A549 (cell line): ENCODE results near the gene PCGF1. TPM values are rescaled to one million over a fixed set of nuclear protein-coding genes. Genes with fewer than 3 reads are reported as not detected.

Experiments used
- ATAC-seq, 2 experiments: fragments of 200-7000 bp in 1 of 2; fragments of >200 bp in 1 of 2; cut with Nextera tagmentation in 1 of 2; cut with Tn5 transposase in 1 of 2; 3 replicates each; pipeline versions ENCODE4 v1.8.0 to v1.9.1; 2018 to 2020; ENCODE audit warnings: mild to moderate bottlenecking in 1 of 2, moderate library complexity in 1 of 2
- CTCF ChIA-PET: fragments of 300-600 bp; sonication (Branson Sonifier 250); formaldehyde crosslinking; extraction: SDS; loops from one replicate; lab custom pipeline; 2021; ENCODE audit warnings: antibody characterized with exemption, inconsistent platforms; lab: Yijun Ruan, JAX
- POLR2A ChIA-PET: fragments of 350-600 bp; formaldehyde crosslinking; extraction: SDS; loops from one replicate; lab custom pipeline; 2021; ENCODE audit warnings: antibody characterized with exemption, inconsistent platforms; lab: Yijun Ruan, JAX
- DNase-seq, 2 experiments: peaks; one replicate each; pipeline versions ENCODE4 v3.0.0 to v3.0.0-alpha.2; 2011 to 2016; ENCODE audit warnings: low read depth in 1 of 2, low spot score in 1 of 2
- FAIRE-seq: peaks from 2 replicates; lab custom pipeline; 2011; peaks lifted over from hg19 to GRCh38; lab: Jason Lieb, UNC
- H3K27ac ChIP-seq, 2 experiments: fragments of >200 bp; sonication (Bioruptor Twin); formaldehyde crosslinking; 3 replicates each; pipeline ENCODE4 v1.5.1; 2016 to 2017
- H3K4me1 ChIP-seq: fragments of >200 bp; sonication (Bioruptor Twin); formaldehyde crosslinking; 3 replicates; pipeline ENCODE4 v1.6.1; 2016
- H3K4me2 ChIP-seq: fragments of >200 bp; sonication (Bioruptor Twin); formaldehyde crosslinking; 3 replicates; pipeline ENCODE4 v1.6.1; 2016
- H3K4me3 ChIP-seq: fragments of >200 bp; sonication (Bioruptor Twin); formaldehyde crosslinking; 3 replicates; pipeline ENCODE4 v1.5.1; 2016
- H3K9me3 ChIP-seq: fragments of >200 bp; sonication (Bioruptor Twin); formaldehyde crosslinking; 3 replicates; pipeline ENCODE4 v1.6.1; 2016
- CHD2 ChIP-seq: fragments of 150-350 bp; IDR thresholded peaks from 2 replicates; pipeline ENCODE4 v1.6.1; 2014; ENCODE audit warnings: low read length; ENCODE audit not compliant: partially characterized antibody
- CHD4 ChIP-seq: fragments of 200-600 bp; sonication (generic); IDR thresholded peaks from 2 replicates; pipeline ENCODE4 v1.6.1; 2016; ENCODE audit warnings: antibody characterized with exemption, mild to moderate bottlenecking, borderline replicate concordance
- EHF ChIP-seq: fragments of 250-450 bp; sonication (Bioruptor Pico); IDR thresholded peaks from 2 replicates; pipeline ENCODE4 v1.5.0; 2020; ENCODE audit warnings: mild to moderate bottlenecking
- EP300 ChIP-seq, 2 experiments: fragments of >200 bp; sonication (Bioruptor Twin); formaldehyde crosslinking; IDR thresholded peaks; 2 replicates in 1 of 2; 3 replicates in 1 of 2; pipeline ENCODE4 v1.6.1; 2016 to 2017
- ESRRA ChIP-seq: fragments of 150-350 bp; IDR thresholded peaks from 2 replicates; pipeline ENCODE4 v1.6.1; 2014; ENCODE audit warnings: mild to moderate bottlenecking, low read length, borderline replicate concordance
- HOXA7 ChIP-seq: fragments of 250-450 bp; sonication (Bioruptor Pico); IDR thresholded peaks from 2 replicates; pipeline ENCODE4 v1.5.0; 2020; ENCODE audit warnings: mild to moderate bottlenecking, moderate library complexity
- HOXB13 ChIP-seq: fragments of 250-450 bp; sonication (Bioruptor Pico); IDR thresholded peaks from 2 replicates; pipeline ENCODE4 v1.5.0; 2020; ENCODE audit warnings: low read depth, mild to moderate bottlenecking, moderate library complexity
- JUN ChIP-seq, 2 experiments: fragments of >200 bp; sonication (Bioruptor Twin); formaldehyde crosslinking; IDR thresholded peaks; 2 replicates in 1 of 2; 3 replicates in 1 of 2; pipeline ENCODE4 v1.6.1; 2016 to 2017
- JUNB ChIP-seq: fragments of >200 bp; sonication (Bioruptor Twin); formaldehyde crosslinking; IDR thresholded peaks from 2 replicates; pipeline ENCODE4 v1.6.1; 2016
- MAZ ChIP-seq: fragments of 150-350 bp; IDR thresholded peaks from 2 replicates; pipeline ENCODE4 v1.6.1; 2014; ENCODE audit warnings: antibody characterized with exemption, low read depth, low read length, borderline replicate concordance
- POLR2A ChIP-seq: IDR thresholded peaks from 2 replicates; pipeline ENCODE4 v1.6.1; 2012; ENCODE audit warnings: mild to moderate bottlenecking, low read length
- POLR2AphosphoS2 ChIP-seq: conservative IDR thresholded peaks from 2 replicates; pipeline ENCODE4 v1.6.1; 2012; ENCODE audit warnings: low read length, improper control_type of control experiment, inconsistent platforms
- RARB ChIP-seq: fragments of 250-450 bp; sonication (Bioruptor Pico); IDR thresholded peaks from 2 replicates; pipeline ENCODE4 v1.8.0; 2021; ENCODE audit warnings: mild to moderate bottlenecking, moderate library complexity
- RCOR1 ChIP-seq: fragments of 150-350 bp; IDR thresholded peaks from 2 replicates; pipeline ENCODE4 v1.6.1; 2014; ENCODE audit warnings: antibody characterized with exemption, low read length, low read depth
- RFX5 ChIP-seq: fragments of 450-650 bp; IDR thresholded peaks from 2 replicates; pipeline ENCODE4 v1.7.1; 2014; ENCODE audit warnings: antibody characterized with exemption, mild to moderate bottlenecking, moderate library complexity
- SMC3 ChIP-seq: fragments of >200 bp; sonication (Bioruptor Twin); formaldehyde crosslinking; IDR thresholded peaks from 3 replicates; pipeline ENCODE4 v1.6.1; 2018; ENCODE audit warnings: inconsistent platforms
- TFCP2L1 ChIP-seq: fragments of 250-450 bp; sonication (Bioruptor Pico); IDR thresholded peaks from 2 replicates; pipeline ENCODE4 v1.5.0; 2021; ENCODE audit warnings: mild to moderate bottlenecking
- TP53 ChIP-seq: fragments of 250-450 bp; sonication (Bioruptor Pico); IDR thresholded peaks from 2 replicates; pipeline ENCODE4 v1.5.0; 2021; ENCODE audit warnings: mild to moderate bottlenecking, moderate library complexity
- ZC3H11A ChIP-seq: fragments of 450-650 bp; IDR thresholded peaks from 2 replicates; pipeline ENCODE4 v1.6.1; 2014; ENCODE audit warnings: antibody characterized with exemption, mild to moderate bottlenecking
- ZFP36 ChIP-seq: fragments of 450-650 bp; IDR thresholded peaks from 2 replicates; pipeline ENCODE4 v1.6.1; 2014; ENCODE audit warnings: borderline replicate concordance; ENCODE audit not compliant: partially characterized antibody
- ZNF302 ChIP-seq: fragments of 250-450 bp; sonication (Bioruptor Pico); IDR thresholded peaks from 2 replicates; pipeline ENCODE4 v1.9.0; 2021; ENCODE audit warnings: inconsistent platforms, mild to moderate bottlenecking, moderate library complexity
- ZSCAN20 ChIP-seq: fragments of 250-450 bp; sonication (Bioruptor Pico); IDR thresholded peaks from 2 replicates; pipeline ENCODE4 v1.8.0; 2022; ENCODE audit warnings: mild to moderate bottlenecking, moderate library complexity
- WGBS: methylation state at CpG from one replicate; pipeline ENCODE4 v1.1.6; 2017; ENCODE audit errors: missing lambda C conversion rate; 5-methylcytosine and 5-hydroxymethylcytosine counted together
- polyA plus RNA-seq, 4 experiments: library from polyadenylated mRNA; depleted of rRNA in 3 of 4; stranded (reverse); fragments of >200 nt; fragmentation: RNase III in 1 of 4; extraction: RNeasy Plus Mini Kit Qiagen cat#74134 plus additional on column Dnase treatment in 1 of 4; gene quantifications; 2 replicates in 3 of 4; 3 replicates in 1 of 4; pipeline ENCODE4 v1.2.3, GENCODE V29; 2011 to 2017
- TF ChIP-seq, protein P1 (sequence below): IDR thresholded peaks from 2 replicates; pipeline ENCODE4 v1.6.1; 2012
- TF ChIP-seq, protein P2 (sequence below): fragments of 150-350 bp; IDR thresholded peaks from 2 replicates; pipeline ENCODE4 v1.6.1; 2014; ENCODE audit warnings: low read depth, mild to moderate bottlenecking, low read length
- TF ChIP-seq, protein P3 (sequence below): fragments of >200 bp; sonication (Bioruptor Twin); formaldehyde crosslinking; IDR thresholded peaks from 3 replicates; pipeline ENCODE4 v1.6.1; 2016

The PCGF1 gene
- polyA plus RNA-seq, 2 of the 4 experiments (the other 2 are of a cell fraction), result 32.2 to 53.6 TPM

GRCh38 chr2:74526649-74527230, 19.2 kb upstream of the PCGF1 start (continued):
- no peak for TF ChIP-seq HOXA7 (CRISPR knock-in tag)

DNA sequence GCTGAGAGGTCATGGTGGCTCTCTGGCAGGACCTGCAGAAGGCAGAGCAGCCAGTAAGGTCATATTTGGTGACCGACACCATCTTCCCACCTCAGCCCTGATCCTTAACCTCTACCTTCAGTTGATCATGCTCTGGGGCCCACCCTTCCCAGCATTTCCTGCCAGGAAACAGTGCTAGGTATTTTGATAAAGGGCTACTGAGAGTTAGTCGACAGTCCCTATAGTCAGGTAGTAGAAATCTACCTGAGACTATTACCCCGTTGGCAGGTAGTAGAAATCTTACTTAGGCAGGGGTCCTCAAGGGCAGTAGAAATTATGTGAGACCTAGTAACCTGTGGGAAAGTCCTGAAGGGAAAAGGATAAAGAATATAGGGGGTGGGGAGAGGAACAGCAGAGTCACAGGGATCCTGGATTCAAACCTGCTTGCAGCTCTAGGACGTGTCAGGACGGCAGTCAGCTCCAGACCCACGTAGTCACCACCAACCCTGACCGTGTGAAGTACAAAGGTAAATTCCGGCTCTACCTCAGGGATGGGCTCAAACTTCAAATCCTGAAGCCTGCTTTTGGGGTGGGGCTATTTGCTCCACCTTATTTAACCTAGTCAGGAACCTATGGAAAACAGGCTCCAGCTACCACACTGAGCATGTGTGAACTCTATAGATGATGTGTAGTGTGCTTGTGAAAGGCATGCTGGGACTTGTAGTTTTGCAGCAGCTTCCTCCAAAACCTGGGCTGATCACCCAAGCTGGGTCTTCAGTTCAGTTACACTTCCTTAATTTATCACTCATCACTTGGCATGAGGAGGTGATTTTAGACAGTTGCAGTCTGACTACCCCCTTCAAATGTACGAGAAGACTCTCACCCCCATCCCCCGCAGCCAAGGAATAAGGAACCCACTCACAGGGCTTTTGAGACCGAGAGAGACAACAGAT, 18.5 kb upstream of the PCGF1 start, which contains the start of gene DQX1:
TSS of gene DQX1 (minus strand) at position 515 of the 932 bp plus-strand sequence. CDS start at position 13, 502 bp downstream.
- FAIRE-seq, result no peak
- POLR2A ChIA-PET, result interaction anchor here (0.7 to 1.8 kb wide), 2 partner anchors 16 to 71 kb away, joined by 3 to 4 read pairs; no protein-coding TSS in a partner anchor

GRCh38 chr2:74524955-74525716, 17.6 kb upstream of the PCGF1 start:
- Histone ChIP-seq H3K9me3 (no peaks in the 10 kb centered on the region), H3K27ac (no peak overlapping the region), H3K4me2 (no peak overlapping the region), H3K4me1 (peaks cover 10% of the 10 kb centered on the region), H3K4me3 (no peak overlapping the region)
- DNase-seq, result no peak
- no peak for FAIRE-seq
- ChIA-PET CTCF (interaction anchor here (2.4 kb wide), 1 partner anchor 42 kb away, joined by 10 read pairs; the partner anchor contains the start of genes CCDC142 and TTC31), POLR2A (interaction anchor here (0.7 to 1.8 kb wide), 2 partner anchors 15 to 71 kb away, joined by 3 to 4 read pairs; no protein-coding TSS in a partner anchor)
- no peak for TF ChIP-seq EP300 (IDR thresholded peaks at IDR 0.05)
- TF ChIP-seq JUN (IDR thresholded peaks at IDR 0.05), result peak in 1 of 2 experiments; percentile 14; a peak in 2 of 5 replicates
- ATAC-seq, result no peak
- WGBS, result 88% methylated on average over 10 of the region's 10 CpGs

More for the DNA sequence above, 18.5 kb upstream of the PCGF1 start, which contains the start of gene DQX1:
- no peak within 1 kb of the TSS for H3K4me2 ChIP-seq
- H3K27ac ChIP-seq, result no peak within 1 kb of the TSS
- no peaks in the 10 kb centered on the region for H3K9me3 ChIP-seq
- CTCF ChIA-PET, result interaction anchor here (1.0 to 2.4 kb wide), 3 partner anchors 12 to 43 kb away, joined by 3 to 10 read pairs (median 4); partner anchors contain the start of genes CCDC142 and TTC31
- no peak within 1 kb of the TSS for H3K4me3 ChIP-seq
- no peak for TF ChIP-seq MAZ
- TF ChIP-seq CHD4, result no peak
- 0 out of 2 replicates have a peak, but pooled peaks have one; percentile 65 for TF ChIP-seq TFCP2L1 (CRISPR knock-in tag)
- 0 out of 5 replicates have a peak, but pooled peaks of 1 of the 2 experiments have one; percentile 1 for TF ChIP-seq JUN (IDR thresholded peaks at IDR 0.05)
- no peak for TF ChIP-seq POLR2A
- no peak for TF ChIP-seq POLR2AphosphoS2
- 0 out of 2 replicates have a peak, but pooled peaks have one; percentile 30 for TF ChIP-seq HOXA7 (CRISPR knock-in tag)
- H3K4me1 ChIP-seq, result peaks cover 14% of the 10 kb centered on the region
- WGBS, result 88% methylated on average over 11 of the region's 11 CpGs
- ATAC-seq, result no peak
- DNase-seq, result peak in 1 of 2 experiments; percentile 77

DNA sequence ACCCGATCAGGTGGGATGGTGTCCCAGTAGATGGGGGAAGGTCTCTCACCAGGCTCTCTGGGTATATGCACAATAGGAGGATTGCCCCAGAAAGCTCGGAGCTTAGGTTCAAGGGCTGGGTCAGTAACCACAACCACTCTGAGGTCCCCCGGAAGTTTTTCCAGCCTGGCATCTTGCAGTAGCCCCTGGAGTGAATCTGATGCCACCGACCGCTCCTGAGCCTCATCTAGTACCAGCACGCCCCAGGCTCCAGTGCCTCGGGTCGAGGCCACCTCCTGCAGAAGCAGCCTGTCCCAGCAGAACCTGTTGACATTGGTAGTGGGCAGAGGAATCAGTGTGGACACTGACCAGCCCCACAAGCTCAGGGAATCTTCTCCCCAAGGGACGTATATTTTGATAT, 16.5 kb upstream of the PCGF1 start:
- no peaks in the 10 kb centered on the region for H3K9me3 ChIP-seq
- DNase-seq (no peak), ATAC-seq (no peak), FAIRE-seq (no peak)
- peaks cover 10% of the 10 kb centered on the region for H3K4me1 ChIP-seq
- CTCF ChIA-PET, result interaction anchor here (1.3 to 1.6 kb wide), 4 partner anchors 12 to 64 kb away, joined by 3 to 4 read pairs (median 3); partner anchors contain the start of genes CCDC142 and TTC31
- POLR2A ChIA-PET, result no interaction called here
- H3K27ac ChIP-seq, result no peak overlapping the region
- TF ChIP-seq JUNB (no peak), RARB (no peak), ZFP36 (no peak), SMC3 (no peak), TFCP2L1 (CRISPR knock-in tag) (no peak), CHD2 (no peak), ZC3H11A (no peak), MAZ (no peak), ZSCAN20 (CRISPR knock-in tag) (no peak), HOXA7 (CRISPR knock-in tag) (no peak), EHF (no peak), HOXB13 (CRISPR knock-in tag) (no peak), RCOR1 (no peak), RFX5 (no peak), ESRRA (no peak), TP53 (no peak), ZNF302 (CRISPR knock-in tag) (no peak)
- TF ChIP-seq, protein P1, sequence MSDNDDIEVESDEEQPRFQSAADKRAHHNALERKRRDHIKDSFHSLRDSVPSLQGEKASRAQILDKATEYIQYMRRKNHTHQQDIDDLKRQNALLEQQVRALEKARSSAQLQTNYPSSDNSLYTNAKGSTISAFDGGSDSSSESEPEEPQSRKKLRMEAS, result no peak
- TF ChIP-seq, protein P2, sequence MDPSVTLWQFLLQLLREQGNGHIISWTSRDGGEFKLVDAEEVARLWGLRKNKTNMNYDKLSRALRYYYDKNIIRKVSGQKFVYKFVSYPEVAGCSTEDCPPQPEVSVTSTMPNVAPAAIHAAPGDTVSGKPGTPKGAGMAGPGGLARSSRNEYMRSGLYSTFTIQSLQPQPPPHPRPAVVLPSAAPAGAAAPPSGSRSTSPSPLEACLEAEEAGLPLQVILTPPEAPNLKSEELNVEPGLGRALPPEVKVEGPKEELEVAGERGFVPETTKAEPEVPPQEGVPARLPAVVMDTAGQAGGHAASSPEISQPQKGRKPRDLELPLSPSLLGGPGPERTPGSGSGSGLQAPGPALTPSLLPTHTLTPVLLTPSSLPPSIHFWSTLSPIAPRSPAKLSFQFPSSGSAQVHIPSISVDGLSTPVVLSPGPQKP, result no peak
- TF ChIP-seq, protein P3, sequence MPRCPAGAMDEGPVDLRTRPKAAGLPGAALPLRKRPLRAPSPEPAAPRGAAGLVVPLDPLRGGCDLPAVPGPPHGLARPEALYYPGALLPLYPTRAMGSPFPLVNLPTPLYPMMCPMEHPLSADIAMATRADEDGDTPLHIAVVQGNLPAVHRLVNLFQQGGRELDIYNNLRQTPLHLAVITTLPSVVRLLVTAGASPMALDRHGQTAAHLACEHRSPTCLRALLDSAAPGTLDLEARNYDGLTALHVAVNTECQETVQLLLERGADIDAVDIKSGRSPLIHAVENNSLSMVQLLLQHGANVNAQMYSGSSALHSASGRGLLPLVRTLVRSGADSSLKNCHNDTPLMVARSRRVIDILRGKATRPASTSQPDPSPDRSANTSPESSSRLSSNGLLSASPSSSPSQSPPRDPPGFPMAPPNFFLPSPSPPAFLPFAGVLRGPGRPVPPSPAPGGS, result no peak
- TF ChIP-seq, all 56 proteins: peak for 0
- H3K4me2 ChIP-seq, result no peak overlapping the region
- H3K4me3 ChIP-seq, result no peak overlapping the region
- 69% methylated on average over 9 of the region's 9 CpGs for WGBS
